Vagina (tissue), 2 donors: Measurements from ENCODE around the gene LAMB4. TPM values are rescaled to one million over a fixed set of nuclear protein-coding genes. Genes with fewer than 3 reads are reported as not detected.

Experiments
- DNase-seq, 2 donors: peaks; one replicate each; pipeline ENCODE4 v3.0.0-alpha.2; 2017; ENCODE audit errors: extremely low spot score in 2 of 2
- H3K27ac ChIP-seq: fragments of 200-600 bp; sonication (generic); one replicate; pipeline ENCODE4 v1.5.1; 2019
- H3K27me3 ChIP-seq: fragments of 200-600 bp; sonication (generic); one replicate; pipeline ENCODE4 v1.5.1; 2019
- H3K36me3 ChIP-seq, 2 donors: fragments of 200-600 bp; sonication (generic); one replicate each; pipeline ENCODE4 v1.5.1; 2017 to 2019
- H3K4me1 ChIP-seq: fragments of 200-600 bp; sonication (generic); one replicate; pipeline ENCODE4 v1.5.1; 2019
- H3K4me3 ChIP-seq, 2 donors: fragments of 200-600 bp; sonication (generic); 1 replicate in 1 of 2; 2 replicates in 1 of 2; pipeline ENCODE4 v1.5.1; 2016 to 2019
- H3K9me3 ChIP-seq: fragments of 200-600 bp; sonication (generic); one replicate; pipeline ENCODE4 v1.5.1; 2019
- CTCF ChIP-seq, 3 experiments: fragments of 450-650 bp in 2 of 3; fragments of 200-600 bp in 1 of 3; sonication (generic) in 1 of 3; IDR thresholded peaks; one replicate each; pipeline ENCODE4 v1.5.1; 2017 to 2019; ENCODE audit warnings: antibody characterized with exemption in 3 of 3, mild to moderate bottlenecking in 2 of 3, moderate library complexity in 2 of 3
- POLR2A ChIP-seq, 2 donors: fragments of 450-650 bp; IDR thresholded peaks; one replicate each; pipeline ENCODE4 v1.6.1; 2017; ENCODE audit warnings: antibody characterized with exemption in 2 of 2, mild to moderate bottlenecking in 2 of 2, moderate library complexity in 2 of 2
- POLR2AphosphoS5 ChIP-seq, 2 donors: sonication (generic); formaldehyde crosslinking; IDR thresholded peaks; one replicate each; pipeline ENCODE4 v1.9.0; 2017; ENCODE audit warnings: antibody characterized with exemption in 2 of 2, mild to moderate bottlenecking in 2 of 2, low read depth in 1 of 2; ENCODE audit not compliant: insufficient read depth in 1 of 2
- intact Hi-C: fragments of 100-400 bp; cut with DNase I; formaldehyde crosslinking; loops from one replicate; pipeline ENCODE4 v1.15.1; 2023
- total RNA-seq: library from RNA; depleted of rRNA; stranded (reverse); fragments of >200 nt; gene quantifications from one replicate; pipeline ENCODE4 v1.2.3, GENCODE V29; 2016

Gene LAMB4
- total RNA-seq, 1 donor from 2014 or later, result 0.74 TPM

- no peak for DNase-seq
- Histone ChIP-seq H3K27ac (no peak overlapping the region), H3K4me1 (no peaks in the 10 kb centered on the region), H3K27me3 (no peaks in the 10 kb centered on the region), H3K4me3 (no peak overlapping the region), H3K9me3 (no peaks in the 10 kb centered on the region), H3K36me3 (no peaks in the 10 kb centered on the region)
- intact Hi-C loops, result no loop called here
- no peak for TF ChIP-seq POLR2A (IDR thresholded peaks at IDR 0.05)
- TF ChIP-seq CTCF (IDR thresholded peaks at IDR 0.05), result no peak
- no peak for TF ChIP-seq POLR2AphosphoS5 (IDR thresholded peaks at IDR 0.05; ENCODE audit: insufficient read depth in 1 of 2, low read depth in 1 of 2)
Observed at GRCh38 chr7:108137993-108138392, 7.8 kb upstream of the LAMB4 start.

GRCh38 chr7:108137040-108137439, 6.9 kb upstream of the LAMB4 start:
- no peaks in the 10 kb centered on the region for H3K9me3 ChIP-seq
- no peaks in the 10 kb centered on the region for H3K4me1 ChIP-seq
- no peaks in the 10 kb centered on the region for H3K36me3 ChIP-seq
- TF ChIP-seq POLR2A (IDR thresholded peaks at IDR 0.05), result no peak
- no peaks in the 10 kb centered on the region for H3K27me3 ChIP-seq
- H3K4me3 ChIP-seq, result no peak overlapping the region
- DNase-seq, result no peak
- intact Hi-C loops, result no loop called here
- no peak overlapping the region for H3K27ac ChIP-seq

GRCh38 chr7:108136191-108136688, 6.1 kb upstream of the LAMB4 start:
- TF ChIP-seq POLR2AphosphoS5 (IDR thresholded peaks at IDR 0.05; ENCODE audit: insufficient read depth in 1 of 2, low read depth in 1 of 2) (no peak), POLR2A (IDR thresholded peaks at IDR 0.05) (no peak), CTCF (IDR thresholded peaks at IDR 0.05) (no peak)

GRCh38 chr7:108135446-108136190, 5.5 kb upstream of the LAMB4 start:
- TF ChIP-seq CTCF (IDR thresholded peaks at IDR 0.05), result no peak
- DNase-seq, result no peak
- H3K4me1 ChIP-seq, result no peaks in the 10 kb centered on the region
- H3K36me3 ChIP-seq, result no peaks in the 10 kb centered on the region
- no peaks in the 10 kb centered on the region for H3K9me3 ChIP-seq
- intact Hi-C loops, result no loop called here
- no peak overlapping the region for H3K27ac ChIP-seq
- no peaks in the 10 kb centered on the region for H3K27me3 ChIP-seq
- no peak overlapping the region for H3K4me3 ChIP-seq

More at GRCh38 chr7:108136191-108136688, 6.1 kb upstream of the LAMB4 start:
- no peaks in the 10 kb centered on the region for H3K4me1 ChIP-seq
- intact Hi-C loops, result no loop called here
- no peak for DNase-seq
- no peak overlapping the region for H3K4me3 ChIP-seq
- no peaks in the 10 kb centered on the region for H3K27me3 ChIP-seq
- no peaks in the 10 kb centered on the region for H3K36me3 ChIP-seq
- H3K27ac ChIP-seq, result no peak overlapping the region
- H3K9me3 ChIP-seq, result no peaks in the 10 kb centered on the region

GRCh38 chr7:108134486-108134885, 4.3 kb upstream of the LAMB4 start:
- no peak for DNase-seq
- no peaks in the 10 kb centered on the region for H3K27me3 ChIP-seq
- H3K36me3 ChIP-seq, result no peaks in the 10 kb centered on the region
- H3K27ac ChIP-seq, result no peak overlapping the region
- intact Hi-C loops, result no loop called here
- TF ChIP-seq POLR2AphosphoS5 (IDR thresholded peaks at IDR 0.05; ENCODE audit: insufficient read depth in 1 of 2, low read depth in 1 of 2) (no peak), CTCF (IDR thresholded peaks at IDR 0.05) (no peak), POLR2A (IDR thresholded peaks at IDR 0.05) (no peak)
- no peaks in the 10 kb centered on the region for H3K9me3 ChIP-seq
- H3K4me3 ChIP-seq, result no peak overlapping the region
- H3K4me1 ChIP-seq, result no peaks in the 10 kb centered on the region
